ENCODE results near the gene METRN.

- TF ChIP-seq EZH2 (optimal IDR thresholded peaks at IDR 0.05; ENCODE audit: low read depth, low read length) (no peak), CTCF (IDR thresholded peaks at IDR 0.05; ENCODE audit: low read length) (no peak), EZH2phosphoT487 (IDR thresholded peaks at IDR 0.05; ENCODE audit: low read length) (no peak)
Measured at GRCh38 chr16:760545-761343, 45.8 kb downstream of the METRN start, which contains the start of gene MSLN.

Data from MM.1S (cell line).